GM19395 (cell line): ENCODE measurements around the gene BCL2L1.

ENCODE experiments used
- ATAC-seq: cut with Tn5 transposase; IDR thresholded peaks from one replicate; pipeline ENCODE4 v1.9.1; 2021; ENCODE audit warnings: mild to moderate bottlenecking, moderate library complexity; ENCODE audit not compliant: unreplicated experiment

BCL2L1 gene

DNA sequence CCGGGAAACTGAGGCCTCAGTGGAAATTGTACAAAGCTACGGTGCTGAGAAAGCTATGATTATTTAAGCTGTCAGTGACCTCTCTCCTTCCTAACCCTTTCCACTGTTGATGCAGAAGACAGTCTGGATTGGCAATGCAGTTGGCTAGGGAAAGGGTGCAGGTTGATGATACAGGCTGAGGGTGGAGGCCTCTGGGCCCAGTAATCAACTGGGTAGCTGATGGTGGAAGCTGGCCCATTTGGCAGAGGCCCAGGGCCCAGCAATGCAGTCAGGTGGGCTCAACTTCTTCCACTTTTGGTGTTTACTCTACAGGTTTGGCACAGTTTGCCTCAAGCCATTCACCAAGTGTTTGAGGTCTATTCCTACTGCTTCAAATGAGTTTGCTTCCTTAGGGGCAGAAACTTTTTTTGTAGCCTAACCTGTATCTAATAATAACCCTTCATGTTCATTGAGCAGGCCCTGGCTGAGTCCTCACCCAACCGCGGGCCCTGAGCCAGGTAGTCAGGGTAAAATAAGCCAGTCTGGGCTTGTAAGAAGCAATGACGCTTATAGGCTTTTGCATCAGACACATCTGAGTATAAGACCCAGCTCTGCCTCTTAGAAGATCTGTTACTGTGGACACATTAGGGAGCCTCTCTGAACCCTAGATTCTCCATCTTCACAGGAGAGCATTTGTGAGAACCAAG lies 12.1 kb downstream of the BCL2L1 start:
- no peak for ATAC-seq

- ATAC-seq = no peak
Measured at GRCh38 chr20:31709939-31710338, 12.7 kb downstream of the BCL2L1 start.

GRCh38 chr20:31708736-31709534 lies 13.7 kb downstream of the BCL2L1 start:
- no peak for ATAC-seq

DNA sequence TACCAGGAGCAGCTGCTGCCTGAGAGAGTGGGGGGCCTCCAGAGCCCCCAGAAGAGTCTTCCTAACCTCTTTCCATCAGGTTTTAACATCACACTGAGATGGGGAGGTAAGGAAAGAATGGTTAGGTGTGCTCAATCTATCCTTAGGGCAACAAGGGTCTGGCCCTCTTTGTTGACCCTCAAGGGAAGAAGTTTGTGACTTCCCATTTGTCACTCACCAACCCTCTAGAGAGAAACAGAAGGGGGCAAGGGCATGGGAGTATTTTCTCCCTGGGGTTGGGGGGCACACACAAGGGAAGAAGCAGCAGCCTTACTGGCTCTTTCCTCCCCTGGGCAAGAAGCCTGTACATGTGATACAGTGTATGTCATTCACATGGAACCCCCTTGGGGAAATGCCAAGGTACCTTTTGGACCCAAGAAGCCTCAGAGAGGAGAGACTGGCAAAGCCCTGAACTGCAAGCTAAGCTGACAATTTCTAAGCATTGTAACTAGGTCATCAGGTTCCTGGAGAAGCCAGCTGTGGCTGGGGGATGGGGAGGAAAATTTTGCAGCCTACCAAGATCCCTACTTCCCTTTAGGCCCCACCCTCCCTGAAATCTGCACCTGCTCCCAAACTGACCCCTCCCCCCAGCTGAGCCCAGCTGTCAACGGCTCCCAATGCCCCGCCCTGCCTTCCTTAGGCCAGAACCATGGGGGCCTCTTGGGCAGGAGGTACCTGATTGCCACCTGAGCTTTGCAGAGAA lies 14.5 kb downstream of the BCL2L1 start:
- no peak for ATAC-seq

DNA sequence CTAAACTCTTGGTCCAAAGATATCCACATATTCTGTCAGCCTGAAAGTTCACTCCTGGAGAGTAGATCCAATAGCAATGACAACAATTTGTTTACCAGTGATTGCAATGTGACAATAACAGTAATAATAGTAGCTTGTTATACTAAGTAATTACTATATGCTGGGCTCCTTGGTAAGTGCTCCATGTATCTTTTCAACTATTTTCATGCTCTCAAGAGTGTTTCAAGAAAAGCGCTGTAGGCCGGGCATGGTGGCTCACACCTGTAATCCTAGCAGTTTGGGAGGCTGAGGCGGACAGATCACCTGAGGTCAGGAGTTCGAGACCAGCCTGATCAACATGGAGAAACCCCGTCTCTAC lies 15.4 kb downstream of the BCL2L1 start:
- no peak for ATAC-seq

GRCh38 chr20:31706607-31707257 lies 15.9 kb downstream of the BCL2L1 start:
- ATAC-seq = no peak

GRCh38 chr20:31705598-31706597 lies 16.8 kb downstream of the BCL2L1 start:
- ATAC-seq = peak; percentile 89

GRCh38 chr20:31705191-31705590 lies 17.5 kb downstream of the BCL2L1 start:
- ATAC-seq = no peak

DNA sequence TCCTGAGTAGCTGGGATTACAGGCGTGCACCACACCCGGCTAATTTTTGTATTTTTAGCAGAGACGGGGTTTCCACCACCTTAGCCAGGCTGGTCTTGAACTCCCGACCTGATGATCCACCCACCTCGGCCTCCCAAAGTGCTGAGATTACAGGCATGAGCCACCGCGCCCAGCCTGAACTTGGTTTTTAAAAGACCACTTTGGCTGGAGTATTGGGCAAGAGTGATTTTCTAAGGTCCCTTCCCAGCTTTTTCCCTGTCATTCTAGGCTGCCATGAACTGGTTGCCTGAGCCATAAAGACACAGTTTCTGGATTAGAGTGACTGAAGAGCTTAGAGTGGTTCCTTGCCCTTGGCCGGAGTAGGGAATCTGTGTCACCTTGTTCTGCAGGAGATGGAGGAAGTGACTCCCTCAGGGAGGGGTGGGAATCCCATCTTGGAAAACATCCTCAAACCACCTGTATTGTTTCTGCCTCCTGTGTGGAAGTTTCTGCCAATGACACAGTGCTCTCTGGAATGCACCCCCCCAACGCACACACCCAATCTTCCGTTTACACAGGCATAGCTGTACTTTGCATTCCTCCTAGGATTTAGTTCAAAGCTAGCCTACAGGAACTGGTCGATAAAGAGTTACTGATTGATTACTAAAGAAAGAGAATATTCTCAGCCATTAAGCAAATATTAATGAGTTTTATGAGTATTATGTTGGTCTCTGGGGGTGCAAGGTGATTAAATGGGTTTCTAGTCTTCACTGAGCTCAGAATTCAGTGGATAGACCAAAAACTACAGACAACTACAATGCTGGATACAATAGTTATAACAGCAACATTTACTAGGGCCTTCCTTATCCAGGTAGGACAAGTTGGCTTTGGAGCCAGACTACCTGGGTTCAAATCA lies 18.2 kb downstream of the BCL2L1 start:
- no peak for ATAC-seq

GRCh38 chr20:31701591-31701990 lies 21.1 kb downstream of the BCL2L1 start:
- no peak for ATAC-seq

GRCh38 chr20:31700747-31701146 lies 21.9 kb downstream of the BCL2L1 start:
- no peak for ATAC-seq

DNA sequence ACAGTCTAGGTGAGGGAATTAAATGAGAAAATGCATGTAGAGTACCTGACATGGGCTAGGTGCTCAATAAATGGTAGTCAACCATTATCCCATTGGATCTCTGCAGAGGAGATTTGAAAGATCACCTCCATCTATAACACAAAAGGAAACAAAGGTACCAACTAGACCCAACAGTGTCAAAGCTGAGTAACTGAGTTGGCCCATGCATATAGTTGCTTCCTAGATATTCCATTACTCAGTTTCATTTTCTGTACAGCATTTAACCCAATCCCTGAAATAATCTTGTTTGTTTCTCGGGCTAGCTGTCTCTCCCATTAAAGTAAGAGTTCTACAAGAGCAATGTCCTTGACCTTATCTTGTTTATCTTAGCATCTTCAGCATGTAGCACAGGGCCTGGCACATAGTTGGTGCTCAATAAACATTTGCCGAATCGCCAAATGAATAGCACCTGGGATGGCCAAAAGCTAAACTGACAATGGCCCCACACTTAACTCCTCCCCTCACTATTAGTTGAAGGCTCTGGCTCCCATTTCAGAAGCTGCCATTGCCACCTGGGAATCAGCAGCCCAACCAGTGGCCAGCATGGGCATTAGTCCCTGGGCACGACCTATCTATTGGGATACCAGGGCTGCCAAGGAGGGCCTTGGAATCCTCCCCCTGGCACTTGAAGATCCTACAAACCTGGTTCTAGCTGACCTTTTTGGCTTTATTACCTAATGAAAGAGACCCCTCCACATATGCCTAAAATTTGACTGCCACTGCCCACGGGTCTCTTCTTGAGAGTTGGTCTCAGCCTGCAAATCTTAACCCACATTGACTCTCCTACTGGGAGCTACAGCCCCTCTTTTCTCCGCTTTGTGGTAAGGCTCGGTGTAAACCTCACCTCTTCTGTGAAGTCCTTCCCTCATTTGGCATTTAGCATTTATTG lies 22.6 kb downstream of the BCL2L1 start:
- ATAC-seq = no peak

DNA sequence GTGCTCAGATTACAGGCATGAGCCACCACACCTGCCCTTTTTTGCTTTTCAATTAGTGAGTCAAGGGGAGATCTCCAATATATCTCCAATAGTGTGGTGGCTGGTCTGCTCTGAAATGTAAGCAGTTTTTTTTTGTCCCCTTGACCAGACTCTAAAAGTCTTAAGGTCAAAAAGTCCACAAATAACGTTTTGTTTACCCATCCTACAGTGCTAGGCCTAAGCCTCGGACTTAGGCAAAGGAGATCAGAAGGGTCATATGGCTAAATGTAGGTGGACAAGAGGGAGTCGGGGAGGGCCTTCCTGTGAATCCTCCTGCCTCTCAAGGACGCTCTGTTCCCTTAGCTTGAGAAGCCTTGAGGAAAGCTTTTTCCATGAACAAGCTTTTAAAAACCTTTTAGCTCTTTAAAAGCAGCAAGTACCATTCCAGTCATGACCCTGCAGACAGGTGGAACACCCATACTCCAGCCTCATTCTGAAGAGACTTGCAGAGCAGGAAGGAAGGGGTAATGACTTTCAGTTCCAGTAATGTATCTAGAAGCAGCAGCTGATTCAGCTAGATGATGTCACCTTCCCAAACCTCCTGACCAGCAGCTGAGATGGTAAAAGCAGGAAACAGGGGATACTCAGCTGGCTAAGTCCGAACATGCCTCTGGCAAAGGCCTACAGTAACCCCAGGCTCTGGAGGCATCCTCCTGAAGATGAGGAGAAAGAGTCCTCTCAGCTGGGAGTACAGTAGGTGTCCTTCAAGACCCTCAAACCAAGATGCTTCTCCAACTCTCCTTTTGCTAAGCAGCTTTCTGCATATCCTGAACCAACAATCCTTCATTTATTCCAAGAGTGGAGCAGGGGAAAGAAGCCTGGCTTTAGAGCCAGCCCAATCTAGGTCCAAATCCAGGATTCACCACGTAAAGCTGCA lies 23.6 kb downstream of the BCL2L1 start:
- ATAC-seq = peak; percentile 98

- ATAC-seq = no peak
Measured at GRCh38 chr20:31698243-31698802, 24.3 kb downstream of the BCL2L1 start.

GRCh38 chr20:31695849-31696804 lies 26.5 kb downstream of the BCL2L1 start:
- ATAC-seq = no peak
